ENCODE data around the gene CTDSPL.
"Not testable (repeated sequence)": the region's sequence is repeated elsewhere in the genome, so short reads cannot be mapped to it uniquely, and the experiment has no call there.

Gene CTDSPL

DNA sequence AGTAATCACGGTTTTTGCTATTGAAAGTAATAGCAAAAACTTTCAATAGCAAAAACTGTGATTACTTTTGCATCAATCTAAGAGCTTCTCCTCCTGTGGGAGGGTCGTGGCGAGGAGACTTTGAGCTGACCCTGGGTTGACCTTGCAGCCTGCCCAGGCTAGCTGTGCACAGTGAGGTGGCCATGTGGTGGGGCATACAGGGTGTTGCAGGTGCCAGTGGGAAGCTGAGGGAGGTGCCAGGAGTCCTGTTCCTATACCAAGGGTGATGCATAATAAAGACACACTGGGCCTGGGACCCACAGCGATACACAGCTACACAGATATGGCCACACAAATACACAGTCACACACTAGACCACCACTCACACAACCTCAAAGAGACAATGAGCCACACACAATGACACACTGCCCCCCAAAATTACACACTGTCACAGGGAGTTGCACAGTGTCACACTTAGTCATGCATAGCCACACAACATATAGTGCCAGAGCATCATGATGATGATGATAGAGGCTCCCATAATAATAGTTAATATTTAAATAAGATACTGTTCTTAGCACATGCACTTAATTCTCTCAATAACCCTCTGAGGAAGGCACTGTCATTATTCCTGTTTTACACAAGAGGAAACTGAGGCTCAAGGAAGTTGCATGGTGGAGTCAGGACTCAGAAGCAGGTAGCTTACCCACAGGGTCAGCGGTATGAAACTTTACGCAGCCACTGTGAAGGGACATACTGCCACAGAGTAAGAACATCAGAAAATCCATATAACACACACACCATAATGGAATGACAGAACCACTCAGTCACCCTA, 161.4 kb downstream of the CTDSPL start:
- no peak for DNase-seq

DNA sequence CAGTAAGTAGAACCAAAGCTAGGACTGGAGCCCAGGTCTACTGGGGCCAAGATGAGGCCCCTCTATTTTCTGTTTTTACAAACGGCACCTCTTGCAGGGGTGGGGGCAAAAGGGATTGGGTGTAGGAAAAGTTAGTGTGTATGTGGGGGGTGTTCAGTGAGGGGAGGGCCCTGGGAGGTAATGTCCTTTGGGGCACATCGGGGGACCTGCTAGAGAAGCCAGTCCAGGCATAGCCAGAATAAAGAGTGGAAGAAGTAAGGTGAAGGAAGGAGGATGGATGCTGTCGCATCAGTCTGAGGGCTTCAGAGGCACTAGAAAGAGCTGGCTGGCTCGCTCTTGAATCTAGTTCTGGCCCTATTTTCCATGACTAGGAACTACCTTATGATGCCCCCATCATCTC, 165.2 kb downstream of the CTDSPL start:
- no peak for DNase-seq

DNA sequence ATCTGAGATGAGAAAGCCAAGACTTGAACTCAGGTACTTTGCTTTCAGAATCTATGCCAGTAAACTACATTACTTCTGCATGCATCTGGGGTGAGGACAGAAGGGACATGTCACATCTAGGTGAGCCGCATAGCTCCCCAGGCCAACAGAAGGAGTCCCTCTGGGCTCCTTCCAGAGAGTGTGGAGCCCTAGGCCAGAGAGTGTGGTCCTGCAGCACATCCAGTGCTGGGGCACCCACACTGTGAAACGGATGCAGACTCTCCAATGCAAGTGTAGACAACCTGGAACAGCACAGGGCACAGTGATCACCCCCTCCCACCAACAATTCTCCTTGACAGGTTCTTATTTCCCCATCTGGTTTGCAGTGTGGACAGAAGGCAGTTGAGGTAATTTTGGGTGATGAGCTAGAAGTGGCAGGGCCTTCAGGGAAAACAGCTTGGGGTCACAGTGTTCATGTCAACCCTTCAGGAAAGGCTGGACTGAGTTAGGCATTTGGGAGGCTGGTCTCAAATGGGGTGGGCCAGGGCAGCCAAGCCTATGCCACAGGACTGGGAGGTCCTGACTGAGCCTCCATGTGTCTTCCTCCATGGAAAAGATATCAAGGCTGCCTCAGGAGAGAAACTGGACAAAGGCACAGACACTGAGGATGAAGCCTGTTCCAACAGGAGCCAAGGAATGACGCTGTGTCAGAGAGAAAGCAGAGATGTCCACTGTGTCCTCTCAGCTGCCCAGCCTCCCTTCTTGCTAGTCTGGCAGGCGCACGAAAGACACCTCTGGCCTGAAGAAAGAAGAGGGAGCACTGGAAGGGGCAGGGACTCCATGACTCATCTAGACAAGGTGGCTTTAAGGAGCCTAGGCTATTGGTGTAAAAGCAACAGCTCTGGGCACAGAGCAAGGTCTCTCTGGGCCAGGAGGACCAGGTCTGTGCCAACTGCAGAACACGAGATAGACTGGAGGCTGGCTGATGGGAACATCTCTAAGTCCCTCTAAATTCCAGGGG, 166.1 kb downstream of the CTDSPL start:
- DNase-seq, result no peak

DNA sequence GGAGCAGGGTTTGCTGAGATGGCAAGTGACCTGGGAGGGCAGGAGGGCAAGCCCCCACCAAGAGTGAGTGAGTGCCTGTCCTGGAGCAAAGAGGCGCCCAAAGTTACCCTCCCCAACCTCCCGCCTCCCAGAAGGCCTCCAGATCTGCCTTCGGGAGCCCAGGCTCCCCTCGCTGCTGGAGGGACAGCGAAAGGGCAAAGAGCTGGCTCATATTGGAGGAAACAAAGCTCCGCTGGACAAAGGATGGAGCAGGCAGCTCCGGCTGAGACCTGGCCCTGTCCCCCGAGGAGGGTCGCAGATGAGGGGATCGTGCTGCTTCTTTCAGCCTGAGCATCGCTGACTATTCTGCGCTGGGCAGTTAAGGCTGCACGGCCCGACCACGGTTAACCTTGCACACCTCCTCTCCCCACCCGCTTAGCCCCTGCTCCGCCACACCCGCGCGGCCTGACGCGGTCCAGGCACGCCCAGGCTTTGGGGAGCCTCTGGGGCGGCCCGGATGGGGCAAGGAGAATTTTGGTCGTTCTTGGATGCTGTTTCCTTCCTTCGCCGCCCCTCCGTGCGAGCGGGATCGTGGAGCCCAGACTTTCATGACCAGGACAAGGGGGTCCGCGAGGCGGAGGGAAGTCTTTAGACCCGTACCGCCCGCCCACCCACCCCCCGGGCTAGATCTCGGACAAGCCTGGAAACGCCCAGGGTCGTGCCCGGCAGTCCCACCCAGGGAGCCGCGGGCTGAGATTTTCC, 167.1 kb downstream of the CTDSPL start:
- no peak for DNase-seq

DNA sequence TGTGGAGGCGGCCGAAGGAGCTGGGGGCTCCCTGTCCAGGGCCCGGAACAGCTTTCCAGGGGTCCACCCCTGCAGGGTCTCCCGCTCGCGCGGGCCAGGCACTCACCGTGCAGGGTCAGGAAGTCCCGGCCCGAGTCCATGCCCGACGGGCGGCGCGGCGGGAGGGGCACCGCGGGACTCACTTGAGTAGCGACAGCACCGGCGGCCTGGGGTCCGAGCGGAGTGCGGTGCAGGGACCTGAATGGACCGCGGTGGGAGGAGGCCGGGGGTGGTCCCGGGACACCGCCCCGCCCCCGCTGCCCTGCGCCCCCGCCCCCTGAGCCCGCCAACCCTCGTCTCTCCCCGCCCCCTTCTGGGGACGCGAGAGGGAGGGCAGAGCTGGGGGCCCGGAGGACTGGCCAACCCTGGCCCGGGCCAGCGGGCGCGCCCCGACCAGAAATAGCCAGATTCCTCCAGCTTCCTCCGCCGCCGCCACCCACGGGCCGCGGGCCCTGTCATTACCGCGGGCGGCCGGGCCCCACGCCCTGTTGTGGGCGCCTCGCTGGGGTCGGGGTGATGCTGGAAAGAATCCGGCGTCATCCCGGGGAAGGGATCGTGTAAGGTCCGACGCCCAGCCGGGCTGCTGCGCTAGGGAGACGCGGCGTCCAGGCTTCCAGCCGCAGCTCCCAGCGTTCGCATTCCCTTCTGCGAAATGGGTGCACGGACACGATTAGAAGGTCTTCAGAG, 167.9 kb downstream of the CTDSPL start, which contains the start of gene PLCD1:
TSS of gene PLCD1 (minus strand) at position 243 of the 726 bp plus-strand sequence. CDS start at position 140, 103 bp downstream.
- DNase-seq, result peak; percentile 80

DNA sequence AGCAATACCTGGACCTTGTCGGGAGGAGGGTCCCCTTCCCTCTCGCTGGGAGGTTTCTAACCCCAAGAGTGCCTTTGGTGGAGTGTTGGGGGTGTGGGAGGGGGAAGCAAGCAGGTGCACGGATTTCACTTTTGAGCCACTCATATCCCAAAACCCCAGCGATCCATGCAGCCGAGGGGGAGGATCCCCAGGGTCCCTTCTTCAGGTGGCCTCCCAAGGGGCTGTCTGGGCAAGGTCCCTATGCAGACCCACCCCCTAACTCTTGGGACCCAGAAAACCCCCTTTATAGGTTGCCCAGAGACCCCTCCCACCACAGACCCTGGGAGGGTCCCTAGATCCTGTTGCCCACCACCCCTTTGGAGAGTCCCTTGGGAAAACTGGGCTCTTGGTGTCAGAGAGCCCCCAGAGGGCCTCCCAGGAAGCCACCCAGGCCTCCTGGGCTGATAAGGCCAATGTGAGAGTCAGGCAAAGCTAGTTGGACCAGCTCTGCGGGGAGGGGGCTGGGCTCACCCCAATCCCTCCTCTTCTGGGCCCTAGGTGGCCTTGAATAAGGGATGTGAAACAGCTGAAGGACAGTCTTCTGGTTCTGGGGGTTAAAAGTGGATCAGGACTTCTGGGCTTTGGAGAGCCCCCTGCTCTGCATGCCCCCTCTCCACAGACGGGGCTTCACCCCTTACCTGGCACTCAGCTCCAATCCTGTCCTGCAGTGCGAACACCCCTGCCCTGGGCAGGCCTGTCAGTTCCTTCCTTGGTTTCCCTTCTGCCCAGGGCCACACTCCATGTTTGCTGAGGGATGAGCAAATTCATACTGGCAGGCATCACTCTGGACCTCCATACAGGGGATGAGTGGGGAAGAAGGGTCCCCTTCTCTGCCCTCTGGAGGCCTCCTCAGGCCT, 168.7 kb downstream of the CTDSPL start:
- DNase-seq, result no peak

DNA sequence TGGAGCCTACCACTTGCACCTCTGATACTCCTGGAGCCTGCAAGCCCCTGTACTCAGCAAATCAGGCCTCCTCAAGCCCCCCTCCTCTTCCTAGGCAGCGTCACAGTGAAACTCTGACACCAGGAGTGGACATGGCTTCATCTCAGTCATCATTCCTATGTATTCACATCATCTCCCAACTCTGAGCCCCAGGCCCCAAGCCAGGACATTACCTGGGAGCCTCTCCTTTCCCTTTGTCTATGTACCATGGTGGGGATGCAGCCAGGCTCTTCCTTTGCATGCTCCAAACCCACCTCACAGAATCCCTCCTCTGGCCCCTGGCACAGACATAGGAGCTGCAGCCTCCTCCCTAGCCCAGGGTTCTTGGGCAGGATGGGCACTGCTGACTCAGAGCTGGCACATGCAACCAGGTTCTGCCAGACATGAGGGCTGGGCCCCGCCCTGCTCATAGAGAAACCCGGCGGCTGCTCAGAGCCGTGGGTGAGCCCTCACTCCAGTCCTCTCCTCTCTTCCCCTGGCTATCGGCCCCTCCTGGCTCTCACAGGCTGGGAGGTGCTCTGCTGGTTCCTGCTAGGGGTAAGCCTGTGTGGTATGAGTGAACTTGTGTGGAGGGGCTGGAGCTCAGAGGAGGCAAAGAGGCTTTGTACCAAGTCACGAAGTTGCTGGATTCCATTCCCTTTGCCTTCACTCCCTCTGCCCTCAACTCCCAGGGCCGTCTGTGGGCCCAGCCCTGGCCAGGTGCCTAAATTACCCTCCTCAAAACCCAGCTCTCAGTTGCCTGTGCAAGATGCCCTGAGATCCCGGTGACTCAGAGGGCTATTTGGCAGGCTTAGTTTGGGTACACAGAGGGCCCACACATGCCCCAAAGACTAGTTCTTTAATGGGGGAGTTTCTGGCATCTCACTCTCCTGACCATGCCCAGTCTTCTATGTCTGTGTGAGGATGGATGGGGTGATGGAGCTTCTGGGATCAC, 169.6 kb downstream of the CTDSPL start:
- DNase-seq, result peak; percentile 87

DNA sequence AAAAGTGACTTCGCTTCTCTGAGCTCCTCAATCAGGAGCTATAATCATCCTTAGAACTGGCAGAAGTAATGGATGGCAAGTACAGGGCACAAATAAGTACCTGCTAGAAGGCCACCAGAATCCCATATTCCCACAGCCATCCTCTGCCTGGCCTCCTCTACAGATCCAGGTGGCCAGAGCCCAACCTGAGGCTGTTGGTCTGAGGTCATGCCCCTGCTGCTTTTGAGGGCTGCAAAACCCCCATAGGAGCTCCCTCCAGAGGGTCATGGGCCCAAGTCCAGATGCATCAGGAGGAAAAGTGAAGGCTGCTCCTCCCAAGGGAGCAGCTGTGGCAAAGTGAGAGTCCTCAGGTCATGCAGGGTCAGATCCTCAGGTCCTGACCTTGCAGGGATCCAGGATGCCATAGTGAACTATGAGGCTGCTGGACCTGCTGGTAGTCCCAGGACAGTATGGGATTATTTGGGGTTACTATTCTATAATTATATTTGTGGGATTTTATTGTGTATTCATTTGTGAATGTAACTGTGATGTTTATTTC, 170.7 kb downstream of the CTDSPL start:
- DNase-seq, result no peak

DNA sequence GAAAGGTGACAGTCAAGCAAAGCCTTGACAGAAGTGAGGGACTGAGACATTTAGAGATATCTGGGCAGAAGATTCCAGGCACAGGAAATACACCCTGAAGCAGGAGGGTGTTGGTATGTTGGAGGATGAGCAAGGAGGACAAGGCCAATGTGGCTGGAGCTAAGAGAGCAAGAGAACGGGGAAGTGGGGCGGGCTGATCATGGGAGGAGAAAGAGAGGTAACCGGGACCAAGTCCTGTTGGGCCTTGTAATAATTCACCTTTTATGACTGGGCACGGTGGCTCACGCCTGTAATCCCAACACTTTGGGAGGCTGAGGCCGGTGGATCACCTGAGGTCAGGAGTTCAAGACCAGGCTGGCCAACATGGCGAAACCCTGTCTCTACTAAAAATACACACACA, 171.9 kb downstream of the CTDSPL start:
- DNase-seq, result not testable (repeated sequence)
